T-helper 17 cell (primary cell): Measurements from ENCODE around the gene MAP7D1. TPM values are rescaled to one million over a fixed set of nuclear protein-coding genes. Genes with fewer than 3 reads are reported as not detected.

Source experiments
- ATAC-seq: fragments of 150-1000 bp; cut with Tn5 transposase; 2 replicates; pipeline ENCODE4 v1.10.0; 2021; ENCODE audit warnings: mild to moderate bottlenecking, moderate library complexity
- DNase-seq, 3 donors: peaks; one replicate each; pipeline versions ENCODE4 v3.0.0 to v3.0.0-alpha.2; 2020 to 2021
- H3K9me3 ChIP-seq: one replicate; pipeline ENCODE4 v1.7.0; 2013; ENCODE audit warnings: low read length, mild to moderate bottlenecking; ENCODE audit not compliant: control insufficient read depth, poor library complexity, severe bottlenecking
- H3K27ac Mint-ChIP-seq: one replicate; pipeline ENCODE4 v1.8.0; 2022; ENCODE audit warnings: mild to moderate bottlenecking, moderate library complexity, mixed read lengths
- H3K27me3 Mint-ChIP-seq: one replicate; pipeline ENCODE4 v1.8.0; 2022; ENCODE audit warnings: mixed read lengths
- H3K36me3 Mint-ChIP-seq: one replicate; pipeline ENCODE4 v1.8.0; 2022; ENCODE audit warnings: low read depth, mixed read lengths
- H3K4me1 Mint-ChIP-seq: one replicate; pipeline ENCODE4 v1.8.0; 2022; ENCODE audit warnings: mild to moderate bottlenecking, mixed read lengths
- H3K4me3 Mint-ChIP-seq: one replicate; pipeline ENCODE4 v1.8.0; 2022; ENCODE audit warnings: mild to moderate bottlenecking, moderate library complexity, mixed read lengths
- total RNA-seq, 4 donors: library from RNA in 2 of 4; stranded (reverse) in 2 of 4; gene quantifications; one replicate each; pipeline ENCODE4 v1.2.3 and lab custom pipeline; 2022 to 2026

The MAP7D1 gene
- total RNA-seq, 2 donors from 2014 or later, result 173 to 175 TPM

DNA sequence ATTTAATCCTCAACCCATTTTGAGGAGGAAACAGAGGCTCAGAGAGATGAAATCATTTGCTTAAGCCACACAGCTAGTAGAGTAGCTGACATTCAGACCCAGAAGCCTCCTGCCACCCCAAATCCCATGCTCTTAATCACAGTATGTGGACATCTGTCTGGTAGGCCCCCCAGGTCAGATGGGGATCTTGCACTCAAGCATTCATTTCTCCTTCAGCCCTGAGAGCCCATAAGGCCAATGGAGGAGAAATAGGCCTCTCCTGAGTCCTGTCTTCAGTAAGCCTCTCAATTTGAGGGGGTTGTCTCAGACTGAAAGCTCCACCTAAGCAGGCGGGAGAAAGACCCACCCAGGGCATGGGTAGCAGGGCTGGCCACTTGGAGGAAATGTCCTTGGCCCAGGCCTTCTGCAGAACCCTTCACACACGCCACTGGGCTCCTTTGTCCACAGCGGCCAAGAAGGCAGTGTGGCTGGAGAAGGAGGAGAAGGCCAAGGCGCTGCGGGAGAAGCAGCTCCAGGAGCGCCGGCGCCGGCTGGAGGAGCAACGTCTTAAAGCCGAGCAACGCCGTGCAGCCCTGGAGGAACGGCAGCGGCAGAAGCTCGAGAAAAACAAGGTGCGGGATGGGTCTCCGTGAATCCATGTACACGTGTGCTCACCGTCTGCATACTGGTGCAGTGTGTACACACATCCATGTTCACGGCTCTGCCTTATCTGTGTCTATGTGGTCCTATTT lies 16.2 kb downstream of the MAP7D1 start:
- DNase-seq (no peak), ATAC-seq (no peak)
- peaks cover 18% of the 10 kb centered on the region for H3K4me1 Mint-ChIP-seq
- peaks cover 2% of the 10 kb centered on the region for H3K36me3 Mint-ChIP-seq
- no peak overlapping the region for H3K27ac Mint-ChIP-seq
- H3K4me3 Mint-ChIP-seq, result no peak overlapping the region
- no peaks in the 10 kb centered on the region for H3K27me3 Mint-ChIP-seq
- no peaks in the 10 kb centered on the region for H3K9me3 ChIP-seq

DNA sequence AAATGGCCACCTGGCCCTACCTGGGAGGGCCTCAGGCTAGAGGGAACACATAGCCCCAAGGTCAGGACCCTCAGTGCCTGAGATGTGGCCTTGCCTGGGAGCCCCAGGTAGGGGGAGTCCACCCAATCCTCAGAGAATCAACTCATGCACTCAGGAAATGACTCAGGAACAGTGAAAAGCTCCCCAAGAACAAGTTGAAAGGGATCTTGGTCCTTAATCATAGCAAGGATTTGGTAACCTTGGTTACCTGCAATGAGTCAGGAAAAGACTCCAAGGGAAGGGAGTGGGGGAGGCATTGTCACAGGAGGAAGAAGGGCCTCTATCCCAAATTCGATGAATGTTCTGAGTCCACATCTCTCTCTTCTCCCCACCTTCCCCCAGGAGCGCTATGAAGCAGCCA lies 17.0 kb downstream of the MAP7D1 start:
- H3K27ac Mint-ChIP-seq, result no peak overlapping the region
- ATAC-seq, result no peak
- no peak overlapping the region for H3K4me3 Mint-ChIP-seq
- DNase-seq, result no peak
- H3K4me1 Mint-ChIP-seq, result peaks cover 16% of the 10 kb centered on the region
- H3K36me3 Mint-ChIP-seq, result peaks cover 2% of the 10 kb centered on the region
- no peaks in the 10 kb centered on the region for H3K9me3 ChIP-seq
- no peaks in the 10 kb centered on the region for H3K27me3 Mint-ChIP-seq

DNA sequence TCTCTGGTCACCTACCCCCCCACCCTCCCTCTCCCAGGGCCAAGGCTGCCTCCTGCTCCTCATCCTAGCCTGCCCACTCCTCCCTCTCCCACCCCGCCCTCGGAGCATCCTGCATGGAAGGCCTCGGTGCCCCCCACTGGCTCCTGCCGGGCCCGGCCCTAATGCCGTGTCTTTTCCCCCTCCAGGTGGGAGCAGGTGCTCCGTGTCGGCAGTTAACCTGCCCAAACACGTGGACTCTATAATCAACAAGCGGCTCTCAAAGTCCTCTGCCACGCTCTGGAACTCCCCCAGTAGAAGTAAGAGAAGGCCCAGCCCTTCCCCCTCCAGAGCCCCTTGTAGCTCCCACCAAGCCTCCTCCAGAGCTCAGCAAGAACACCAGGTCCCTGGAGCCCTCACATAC lies 18.8 kb downstream of the MAP7D1 start:
- peak overlapping the region; percentile 16 for H3K27ac Mint-ChIP-seq
- peaks cover 2% of the 10 kb centered on the region for H3K36me3 Mint-ChIP-seq
- peaks cover 13% of the 10 kb centered on the region for H3K4me1 Mint-ChIP-seq
- H3K9me3 ChIP-seq, result no peaks in the 10 kb centered on the region
- no peak overlapping the region for H3K4me3 Mint-ChIP-seq
- DNase-seq (no peak), ATAC-seq (no peak)
- H3K27me3 Mint-ChIP-seq, result no peaks in the 10 kb centered on the region

- H3K4me1 Mint-ChIP-seq, result peaks cover 12% of the 10 kb centered on the region
- ATAC-seq (peak; percentile 36), DNase-seq (no peak)
- no peaks in the 10 kb centered on the region for H3K9me3 ChIP-seq
- H3K27ac Mint-ChIP-seq, result peak overlapping the region; percentile 16
- peaks cover 2% of the 10 kb centered on the region for H3K36me3 Mint-ChIP-seq
- H3K4me3 Mint-ChIP-seq, result no peak overlapping the region
- H3K27me3 Mint-ChIP-seq, result no peaks in the 10 kb centered on the region
Measured at GRCh38 chr1:36175137-36176095, 19.5 kb downstream of the MAP7D1 start.

DNA sequence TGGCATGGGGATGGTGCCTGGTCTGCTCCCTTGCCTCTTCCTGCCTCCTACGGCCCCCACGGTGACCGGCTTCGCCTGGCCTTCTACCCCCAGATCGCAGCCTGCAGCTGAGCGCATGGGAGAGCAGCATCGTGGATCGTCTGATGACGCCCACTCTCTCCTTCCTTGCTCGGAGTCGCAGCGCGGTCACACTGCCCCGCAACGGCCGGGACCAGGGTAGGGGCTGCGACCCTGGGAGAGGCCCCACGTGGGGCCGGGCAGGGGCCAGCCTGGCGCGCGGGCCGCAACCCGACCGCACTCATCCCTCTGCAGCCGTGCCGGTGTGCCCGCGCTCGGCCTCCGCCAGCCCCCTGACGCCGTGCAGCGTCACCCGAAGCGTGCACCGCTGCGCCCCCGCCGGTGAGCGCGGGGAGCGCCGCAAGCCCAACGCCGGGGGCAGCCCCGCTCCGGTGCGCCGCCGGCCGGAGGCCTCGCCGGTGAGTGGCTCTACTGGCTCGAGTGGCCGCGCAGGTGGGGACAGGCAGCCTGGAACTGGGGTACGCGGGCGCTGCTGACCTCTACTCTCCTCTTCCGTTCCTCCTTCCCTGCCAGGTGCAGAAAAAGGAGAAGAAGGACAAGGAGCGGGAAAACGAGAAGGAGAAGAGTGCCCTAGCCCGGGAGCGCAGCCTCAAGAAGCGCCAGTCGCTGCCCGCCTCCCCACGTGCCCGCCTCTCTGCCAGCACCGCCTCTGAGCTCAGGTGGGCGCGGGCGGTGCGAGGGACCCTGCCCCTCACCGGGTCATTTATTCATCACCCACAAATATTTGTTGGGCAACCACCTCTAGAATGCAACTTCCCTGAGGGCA lies 20.4 kb downstream of the MAP7D1 start:
- ATAC-seq (no peak), DNase-seq (no peak)
- no peaks in the 10 kb centered on the region for H3K9me3 ChIP-seq
- Mint-ChIP-seq H3K4me1 (peaks cover 9% of the 10 kb centered on the region), H3K4me3 (no peak overlapping the region), H3K27ac (no peak overlapping the region), H3K36me3 (peaks cover 2% of the 10 kb centered on the region), H3K27me3 (no peaks in the 10 kb centered on the region)

DNA sequence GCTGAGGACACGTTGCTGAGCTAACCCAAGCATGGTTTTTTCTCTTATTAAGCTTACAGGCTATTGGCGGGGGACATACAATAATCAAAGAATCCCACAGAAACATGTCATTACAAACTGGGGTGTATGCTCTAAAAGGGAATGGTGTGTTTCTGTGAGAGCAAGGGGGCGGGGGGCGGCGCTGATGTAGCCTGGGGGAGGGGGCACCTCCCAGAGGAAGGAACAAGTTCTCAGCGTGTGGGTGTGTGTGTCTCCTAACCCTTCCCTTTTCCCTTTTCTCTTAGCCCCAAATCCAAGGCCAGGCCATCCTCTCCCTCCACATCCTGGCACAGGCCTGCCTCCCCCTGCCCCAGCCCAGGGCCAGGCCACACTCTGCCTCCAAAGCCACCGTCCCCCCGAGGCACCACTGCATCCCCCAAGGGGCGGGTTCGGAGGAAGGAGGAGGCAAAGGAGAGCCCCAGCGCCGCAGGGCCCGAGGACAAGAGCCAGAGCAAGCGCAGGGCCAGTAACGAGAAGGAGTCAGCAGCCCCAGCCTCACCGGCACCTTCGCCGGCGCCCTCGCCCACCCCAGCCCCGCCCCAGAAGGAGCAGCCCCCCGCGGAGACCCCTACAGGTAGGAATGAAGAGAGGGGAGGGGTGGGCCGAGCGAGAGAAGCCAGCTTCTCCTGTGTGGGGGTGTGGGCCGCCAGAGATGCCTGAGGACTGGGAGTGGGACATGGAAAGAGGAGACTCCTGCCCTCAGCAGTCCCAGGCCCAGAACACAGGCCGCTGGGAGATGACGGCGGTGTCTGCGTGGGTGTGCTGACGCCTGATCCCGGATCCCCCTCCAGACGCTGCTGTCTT lies 21.9 kb downstream of the MAP7D1 start:
- ATAC-seq (no peak), DNase-seq (no peak)
- no peak overlapping the region for H3K4me3 Mint-ChIP-seq
- peaks cover 2% of the 10 kb centered on the region for H3K36me3 Mint-ChIP-seq
- peaks cover 11% of the 10 kb centered on the region for H3K4me1 Mint-ChIP-seq
- no peaks in the 10 kb centered on the region for H3K27me3 Mint-ChIP-seq
- no peaks in the 10 kb centered on the region for H3K9me3 ChIP-seq
- no peak overlapping the region for H3K27ac Mint-ChIP-seq

DNA sequence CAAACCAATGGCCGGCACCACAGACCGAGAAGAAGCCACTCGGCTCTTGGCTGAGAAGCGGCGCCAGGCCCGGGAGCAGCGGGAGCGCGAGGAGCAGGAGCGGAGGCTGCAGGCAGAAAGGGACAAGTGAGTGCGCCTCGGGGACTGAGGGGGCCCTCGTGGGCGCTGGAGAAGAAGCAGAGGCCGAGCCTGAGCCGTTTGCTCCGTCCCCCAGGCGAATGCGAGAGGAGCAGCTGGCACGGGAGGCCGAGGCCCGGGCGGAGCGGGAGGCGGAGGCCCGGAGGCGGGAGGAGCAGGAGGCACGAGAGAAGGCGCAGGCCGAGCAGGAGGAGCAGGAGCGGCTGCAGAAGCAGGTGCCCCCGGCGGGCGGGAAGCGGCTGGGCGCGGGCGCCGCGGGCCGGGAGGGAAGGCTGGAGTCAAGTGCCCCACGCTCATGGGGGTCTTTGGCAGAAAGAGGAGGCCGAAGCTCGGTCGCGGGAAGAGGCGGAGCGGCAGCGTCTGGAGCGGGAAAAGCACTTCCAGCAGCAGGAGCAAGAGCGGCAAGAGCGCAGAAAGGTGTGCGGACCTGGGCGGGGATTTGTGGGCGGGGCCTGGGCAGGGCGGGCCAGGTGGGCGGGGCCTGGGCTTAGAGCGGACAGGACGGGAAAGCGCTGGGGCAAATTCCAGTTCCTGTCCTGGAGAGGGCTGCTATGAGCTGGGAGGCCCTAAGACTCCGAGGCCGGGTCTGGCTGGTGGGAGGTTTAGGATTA lies 22.7 kb downstream of the MAP7D1 start:
- H3K27ac Mint-ChIP-seq, result peak overlapping the region; percentile 32
- H3K4me3 Mint-ChIP-seq, result no peak overlapping the region
- no peaks in the 10 kb centered on the region for H3K9me3 ChIP-seq
- peaks cover 18% of the 10 kb centered on the region for H3K4me1 Mint-ChIP-seq
- peaks cover 2% of the 10 kb centered on the region for H3K36me3 Mint-ChIP-seq
- no peak for ATAC-seq
- H3K27me3 Mint-ChIP-seq, result no peaks in the 10 kb centered on the region
- DNase-seq, result no peak

DNA sequence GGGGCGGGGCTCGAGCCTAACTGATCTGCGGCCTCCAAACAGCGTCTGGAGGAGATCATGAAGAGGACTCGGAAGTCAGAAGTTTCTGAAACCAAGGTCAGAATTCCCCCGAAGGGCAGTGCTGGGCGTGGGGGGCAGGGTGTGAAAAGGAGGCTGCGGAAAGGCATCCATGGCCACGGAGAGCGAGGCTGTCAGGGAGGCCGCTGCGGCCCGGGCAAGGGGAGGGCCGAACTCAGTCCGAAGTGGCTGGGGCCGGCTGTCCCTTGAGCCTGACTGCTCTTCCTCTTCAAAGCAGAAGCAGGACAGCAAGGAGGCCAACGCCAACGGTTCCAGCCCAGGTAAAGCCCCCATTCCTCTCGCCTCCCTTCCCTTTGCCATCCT lies 23.2 kb downstream of the MAP7D1 start:
- Mint-ChIP-seq H3K4me1 (peaks cover 13% of the 10 kb centered on the region), H3K36me3 (no peaks in the 10 kb centered on the region), H3K27me3 (no peaks in the 10 kb centered on the region), H3K27ac (peak overlapping the region; percentile 32), H3K4me3 (no peak overlapping the region)
- H3K9me3 ChIP-seq, result no peaks in the 10 kb centered on the region
- ATAC-seq, result no peak
- DNase-seq, result no peak

DNA sequence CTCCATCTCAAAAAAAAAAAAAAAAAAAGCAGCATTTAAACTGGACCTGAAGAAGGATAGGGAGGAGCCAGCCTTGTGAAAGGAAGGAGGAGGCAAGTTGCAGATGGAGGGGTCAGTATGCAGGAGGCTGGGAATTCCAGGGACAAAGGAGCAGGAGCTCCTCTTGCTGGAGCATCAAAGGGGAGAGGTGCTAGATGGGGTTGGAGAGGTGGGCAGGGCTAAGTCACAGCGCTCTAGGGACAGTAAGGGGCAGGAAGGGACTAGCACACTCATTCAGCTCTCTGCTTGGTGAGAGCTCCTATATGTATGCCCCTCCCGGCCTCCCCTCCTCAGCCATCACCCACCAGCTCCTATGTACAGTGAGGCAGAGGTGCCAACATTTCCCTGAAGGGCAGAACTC lies 26.8 kb downstream of the MAP7D1 start:
- Mint-ChIP-seq H3K27me3 (no peaks in the 10 kb centered on the region), H3K4me1 (peaks cover 12% of the 10 kb centered on the region), H3K4me3 (peak overlapping the region; percentile 73), H3K27ac (peak overlapping the region; percentile 90), H3K36me3 (no peaks in the 10 kb centered on the region)
- ATAC-seq (no peak), DNase-seq (no peak)
- no peaks in the 10 kb centered on the region for H3K9me3 ChIP-seq

GRCh38 chr1:36183309-36183856 lies 27.4 kb downstream of the MAP7D1 start:
- Mint-ChIP-seq H3K4me1 (peaks cover 16% of the 10 kb centered on the region), H3K36me3 (no peaks in the 10 kb centered on the region)
- no peak for DNase-seq

GRCh38 chr1:36187800-36188593 lies 32.0 kb downstream of the MAP7D1 start:
- peak; percentile 55 to 73 (median 62) for DNase-seq
- H3K4me1 Mint-ChIP-seq, result peaks cover 13% of the 10 kb centered on the region
- H3K4me3 Mint-ChIP-seq, result no peak overlapping the region
- H3K27me3 Mint-ChIP-seq, result no peaks in the 10 kb centered on the region
- ATAC-seq, result peak; percentile 99
- H3K9me3 ChIP-seq, result no peaks in the 10 kb centered on the region
- H3K36me3 Mint-ChIP-seq, result no peaks in the 10 kb centered on the region
- peak overlapping the region; percentile 89 for H3K27ac Mint-ChIP-seq

More at GRCh38 chr1:36183309-36183856, 27.4 kb downstream of the MAP7D1 start:
- Mint-ChIP-seq H3K27ac (peak overlapping the region; percentile 90), H3K4me3 (peak overlapping the region; percentile 12), H3K27me3 (no peaks in the 10 kb centered on the region)
- ATAC-seq, result no peak
- H3K9me3 ChIP-seq, result no peaks in the 10 kb centered on the region
